IPS DF 4.7 (cell line): ENCODE results near the gene RPH3AL.
"Not testable (repeated sequence)": the region's sequence is repeated elsewhere in the genome, so short reads cannot be mapped to it uniquely, and the experiment has no call there.

Experiments
- DNase-seq: peaks from one replicate; pipeline ENCODE4 v3.0.0-alpha.2; 2013; ENCODE audit warnings: low spot score; ENCODE audit errors: extremely low read depth

Gene RPH3AL

DNA sequence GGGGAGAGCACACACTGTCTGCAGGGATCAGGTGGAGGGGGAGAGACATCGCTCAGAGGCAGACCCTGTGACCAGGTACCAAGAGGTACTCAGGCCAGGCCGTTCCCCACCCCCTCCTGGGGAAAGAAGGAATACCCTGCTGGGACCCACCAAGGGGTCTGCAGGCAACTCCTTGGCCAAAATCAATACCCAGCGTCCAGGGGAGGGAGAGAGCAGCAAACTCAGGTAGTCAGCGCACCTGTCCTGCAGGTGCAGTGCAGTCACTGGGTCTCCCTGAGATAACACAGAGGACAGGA is 113.7 kb downstream of the RPH3AL start:
- no peak for DNase-seq

- no peak for DNase-seq
Measured at GRCh38 chr17:238071-238963, 114.3 kb downstream of the RPH3AL start.

DNA sequence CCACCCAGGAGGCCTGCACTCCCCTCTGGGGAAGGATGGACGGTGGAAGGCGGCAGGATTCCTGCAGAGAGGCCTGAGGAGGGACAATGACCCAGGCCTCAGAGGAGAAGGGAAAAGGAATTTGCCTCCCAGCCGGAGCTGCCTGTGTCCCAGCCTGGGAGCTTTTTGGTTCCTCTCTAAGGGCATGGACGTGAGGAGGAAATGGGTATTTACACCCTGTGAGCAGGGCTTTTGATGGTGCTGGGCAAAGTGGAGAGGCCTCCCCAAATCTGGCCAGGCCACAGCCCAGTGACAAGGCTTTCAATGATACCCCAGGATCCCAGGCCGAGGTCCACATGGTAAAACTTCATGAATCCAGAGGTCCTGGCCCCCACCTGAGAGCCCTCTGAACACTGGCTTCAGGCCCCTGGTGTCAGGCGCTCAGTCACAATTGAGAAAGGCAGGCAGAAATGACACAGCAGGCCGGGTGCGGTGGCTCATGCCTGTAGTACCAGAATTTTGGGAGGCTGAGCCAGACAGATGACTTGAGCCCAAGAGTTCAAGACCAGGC is 115.1 kb downstream of the RPH3AL start:
- no peak for DNase-seq

GRCh38 chr17:236641-237405 is 115.8 kb downstream of the RPH3AL start:
- no peak for DNase-seq

DNA sequence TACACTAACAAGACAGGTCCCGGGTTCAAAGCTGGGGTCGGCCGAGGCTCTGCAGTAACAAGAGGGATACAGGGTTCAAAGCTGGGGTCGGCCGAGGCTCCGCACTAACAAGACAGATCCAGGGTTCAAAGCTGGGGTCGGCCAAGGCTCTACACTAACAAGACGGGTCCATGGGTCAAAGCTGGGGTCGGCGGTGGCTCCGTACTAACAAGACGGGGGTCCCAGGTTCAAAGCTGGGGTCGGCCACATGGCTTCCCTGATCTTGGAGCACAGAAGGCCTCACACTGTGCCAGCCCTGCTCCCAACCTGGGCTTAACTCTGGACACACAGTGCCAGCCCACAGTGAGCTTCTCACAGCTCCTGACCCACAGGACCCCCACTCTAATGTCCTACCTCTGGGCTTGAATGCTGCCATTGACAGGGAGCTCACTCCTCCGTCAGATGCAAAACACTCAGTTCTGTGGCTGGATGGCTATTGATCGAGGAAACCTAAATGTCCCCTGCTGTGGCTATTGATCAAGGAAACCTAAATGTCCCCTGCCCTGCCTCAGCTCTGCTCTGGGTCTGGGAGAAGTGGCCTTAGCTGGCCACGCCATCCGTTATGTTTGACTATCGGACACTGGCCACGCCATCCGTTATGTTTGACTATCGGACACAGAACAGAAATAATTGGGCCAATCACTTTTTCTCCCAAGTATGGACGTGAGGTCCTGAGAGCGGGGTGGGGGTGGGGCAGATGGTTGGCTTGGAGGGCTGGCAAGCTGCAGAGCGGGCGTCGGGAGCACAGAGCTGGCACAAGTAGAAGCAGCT is 116.6 kb downstream of the RPH3AL start:
- DNase-seq, result no peak

DNA sequence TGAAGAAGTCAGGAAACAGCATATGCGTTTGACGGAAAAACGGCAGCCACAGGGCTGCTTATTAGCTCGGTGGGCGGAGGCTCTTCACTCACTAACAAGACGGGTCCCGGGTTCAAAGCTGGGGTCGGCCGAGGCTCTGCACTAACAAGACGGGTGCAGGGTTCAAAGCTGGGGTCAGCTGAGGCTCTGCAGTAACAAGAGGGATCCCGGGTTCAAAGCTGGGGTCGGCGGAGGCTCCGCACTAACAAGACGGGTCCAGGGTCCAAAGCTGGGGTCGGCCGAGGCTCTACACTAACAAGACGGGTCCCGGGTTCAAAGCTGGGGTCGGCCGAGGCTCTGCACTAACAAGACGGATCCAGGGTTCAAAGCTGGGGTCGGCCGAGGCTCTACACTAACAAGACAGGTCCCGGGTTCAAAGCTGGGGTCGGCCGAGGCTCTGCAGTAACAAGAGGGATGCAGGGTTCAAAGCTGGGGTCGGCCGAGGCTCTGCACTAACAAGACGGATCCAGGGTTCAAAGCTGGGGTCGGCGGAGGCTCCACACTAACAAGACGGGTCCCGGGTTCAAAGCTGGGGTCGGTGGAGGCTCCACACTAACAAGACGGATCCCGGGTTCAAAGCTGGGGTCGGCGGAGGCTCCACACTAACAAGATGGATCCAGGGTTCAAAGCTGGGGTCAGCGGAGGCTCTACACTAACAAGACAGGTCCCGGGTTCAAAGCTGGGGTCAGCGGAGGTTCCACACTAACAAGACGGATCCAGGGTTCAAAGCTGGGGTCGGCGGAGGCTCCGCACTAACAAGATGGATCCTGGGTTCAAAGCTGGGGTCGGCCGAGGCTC is 117.4 kb downstream of the RPH3AL start:
- DNase-seq, result not testable (repeated sequence)

- DNase-seq, result not testable (repeated sequence)
Measured at GRCh38 chr17:234163-234993, 118.2 kb downstream of the RPH3AL start.

GRCh38 chr17:233473-233941 is 119.1 kb downstream of the RPH3AL start:
- no peak for DNase-seq

GRCh38 chr17:231966-232807 is 120.4 kb downstream of the RPH3AL start:
- DNase-seq, result no peak

DNA sequence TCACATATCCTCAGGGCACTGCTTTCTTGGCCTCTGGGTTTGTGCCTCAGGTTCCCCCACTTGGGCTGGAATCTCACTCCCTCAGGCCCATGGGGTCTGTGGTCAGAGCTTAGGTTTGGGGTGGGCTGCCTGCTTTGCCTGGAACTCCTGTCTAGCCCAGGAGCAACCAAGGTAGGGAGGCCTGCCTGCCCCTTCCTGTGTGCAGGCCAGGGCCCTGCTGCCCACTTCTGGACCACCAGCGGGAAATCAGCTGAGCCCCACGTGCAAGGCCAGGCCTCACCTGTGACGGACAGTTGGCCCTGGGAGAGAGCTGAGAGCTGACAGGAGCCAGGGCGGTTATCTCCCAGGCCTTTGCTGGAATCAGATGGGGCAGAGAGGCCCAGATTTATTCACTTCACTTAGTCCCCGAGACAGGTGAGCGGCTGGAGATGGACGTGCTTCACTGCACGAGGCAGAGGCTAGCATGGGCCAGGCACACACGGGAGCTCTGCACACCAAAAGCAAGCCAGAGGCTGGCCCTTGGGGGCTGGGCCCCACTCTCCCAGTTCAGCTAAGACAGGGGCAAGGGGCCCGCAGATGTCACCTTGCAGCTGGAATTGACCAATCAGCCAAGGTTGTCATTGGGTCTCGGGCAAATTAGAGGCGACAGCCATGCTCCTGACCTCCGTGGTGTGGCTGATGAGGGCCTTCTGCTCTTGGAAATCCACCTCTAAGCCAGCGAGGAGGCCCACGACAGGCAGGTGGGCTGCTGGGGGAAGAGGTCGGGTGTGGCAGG is 121.2 kb downstream of the RPH3AL start:
- DNase-seq, result no peak

DNA sequence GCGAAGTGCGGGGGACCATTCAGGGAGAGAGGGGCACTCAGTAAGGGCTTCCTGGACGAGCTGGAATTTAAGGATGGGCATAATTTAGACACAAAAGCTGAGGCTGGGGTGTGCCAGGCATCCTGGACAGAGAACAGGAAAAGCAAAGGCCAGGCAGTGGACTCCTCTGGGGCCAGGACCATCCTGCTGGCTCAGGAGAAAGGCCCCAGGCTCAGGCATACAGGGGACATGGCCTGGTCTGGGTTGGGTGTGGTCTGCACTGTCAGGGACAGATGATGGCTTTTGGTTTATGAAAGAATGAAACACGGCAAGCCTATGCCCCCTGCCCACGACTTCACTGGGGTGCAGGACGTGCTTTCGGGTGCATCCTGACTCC is 122.2 kb downstream of the RPH3AL start:
- no peak for DNase-seq

GRCh38 chr17:229709-230394 is 122.8 kb downstream of the RPH3AL start:
- DNase-seq, result no peak

- DNase-seq, result no peak
Measured at GRCh38 chr17:228951-229708, 123.5 kb downstream of the RPH3AL start.

DNA sequence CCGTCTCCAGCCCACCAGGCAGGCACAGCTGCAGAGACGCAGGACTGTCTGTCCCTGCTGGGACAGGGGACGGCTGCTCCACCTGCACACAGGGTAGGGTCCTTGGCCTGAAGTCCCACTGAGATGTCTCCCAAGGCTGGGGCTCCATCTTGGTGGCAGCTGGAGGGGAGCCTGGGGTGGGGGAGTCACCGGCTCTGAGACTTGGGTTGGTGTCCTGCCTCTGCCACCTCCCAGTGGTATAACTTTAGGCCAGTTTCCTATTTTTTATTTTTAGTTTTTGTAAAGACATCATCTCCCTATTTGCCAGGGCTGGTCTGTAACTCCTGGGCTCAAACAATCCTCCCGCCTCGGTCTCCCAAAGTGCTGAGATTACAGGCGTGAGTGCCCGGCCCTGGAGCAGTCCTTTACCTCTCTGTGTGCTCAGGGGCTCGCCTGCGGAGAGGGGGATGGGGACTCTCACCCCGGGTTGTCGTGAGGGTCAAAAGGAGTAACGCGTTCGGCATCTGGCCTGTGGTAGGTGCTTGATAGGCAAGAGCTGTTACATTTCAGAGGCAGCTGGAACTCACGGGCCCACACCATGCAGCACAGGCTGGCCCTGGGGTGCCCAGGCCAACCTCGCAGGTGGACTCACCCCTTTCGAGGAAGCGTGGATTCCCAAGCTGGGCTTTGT is 124.5 kb downstream of the RPH3AL start:
- DNase-seq, result no peak

DNA sequence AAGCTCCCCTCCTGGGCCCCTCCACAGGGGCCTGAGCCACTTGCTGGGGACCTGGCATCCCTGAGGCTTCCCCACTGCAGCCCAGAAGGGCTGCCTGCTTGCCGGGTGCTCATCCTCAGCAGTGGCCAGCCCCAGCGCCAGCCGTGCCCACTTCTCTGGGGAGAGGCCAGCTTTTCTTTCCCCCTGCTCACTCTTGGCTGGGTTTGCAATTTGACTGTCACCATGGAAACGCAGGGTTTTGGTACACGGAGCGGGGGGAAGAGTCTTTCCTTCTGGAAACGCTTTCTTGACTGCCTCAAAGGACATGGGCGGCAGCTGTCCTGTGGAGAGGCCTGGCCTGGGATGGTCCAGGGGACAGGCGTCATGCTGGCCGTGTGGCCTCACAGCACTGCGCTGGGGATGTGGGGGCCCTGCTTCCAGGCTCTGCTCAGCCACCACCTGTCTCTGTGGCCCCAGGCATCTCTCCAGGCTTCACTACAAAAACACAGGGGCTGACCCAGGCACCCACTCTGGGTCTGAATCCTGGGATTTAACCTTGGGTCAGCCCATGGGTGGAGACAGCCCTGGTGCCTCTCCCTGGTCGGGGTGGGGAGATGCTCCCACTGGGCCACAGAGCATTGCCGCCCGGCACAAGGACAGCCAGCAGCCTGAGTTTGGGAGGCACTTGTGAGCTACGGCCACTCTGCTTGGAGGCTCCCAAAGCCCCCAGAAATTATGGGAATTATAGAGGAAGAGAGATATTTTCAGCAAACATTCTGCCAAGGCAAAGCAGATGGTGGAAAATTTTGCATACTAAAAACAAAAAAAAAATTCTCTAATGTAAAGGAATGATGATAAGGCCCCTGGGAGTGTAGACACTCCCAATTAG is 125.3 kb downstream of the RPH3AL start:
- DNase-seq, result no peak
